HepG2 (cell line): ENCODE measurements around the gene AZU1. TPM values are rescaled to one million over a fixed set of nuclear protein-coding genes. Genes with fewer than 3 reads are reported as not detected.

Experiments
- ATAC-seq: fragments of 200-7000 bp; cut with Tn5 transposase; 3 replicates; pipeline ENCODE4 v1.9.1; 2020; ENCODE audit warnings: mild to moderate bottlenecking, moderate library complexity
- BruUV-seq: library from RNA; stranded (reverse); fragments of 400-500 nt; replicated peaks from 2 replicates; lab custom pipeline; 2021; lab: Mats Ljungman, UMichigan
- CTCF ChIA-PET: fragments of 300-600 bp; formaldehyde crosslinking; extraction: SDS; loops from one replicate; lab custom pipeline; 2021; ENCODE audit warnings: low total read pairs, inconsistent platforms, low intra/inter-chr PET ratio; lab: Yijun Ruan, JAX
- POLR2A ChIA-PET: fragments of 350-600 bp; sonication (Branson Sonifier 250); formaldehyde crosslinking; loops from one replicate; lab custom pipeline; 2020; ENCODE audit warnings: antibody characterized with exemption, inconsistent platforms; lab: Yijun Ruan, JAX
- DNase-seq: peaks from one replicate; pipeline ENCODE4 v3.0.0-alpha.2; 2015; ENCODE audit warnings: low spot score
- FAIRE-seq: peaks from 3 replicates; lab custom pipeline; 2011; peaks lifted over from hg19 to GRCh38; lab: Jason Lieb, UNC
- H2AFZ ChIP-seq: one replicate; pipeline ENCODE4 v1.6.1; 2011; ENCODE audit warnings: low read length, inconsistent platforms
- H3K27ac ChIP-seq: fragments of 300-600 bp; 3 replicates; pipeline ENCODE4 v1.8.0; 2011; ENCODE audit warnings: mixed run types, mild to moderate bottlenecking, mixed read lengths, low read length, inconsistent platforms; ENCODE audit not compliant: insufficient read depth; ENCODE audit errors: extremely low read length
- H3K27me3 ChIP-seq, 2 experiments: fragments of 200-600 bp in 1 of 2; 2 replicates in 1 of 2; 3 replicates in 1 of 2; pipeline versions ENCODE4 v1.6.0 to v1.8.0; 2011; ENCODE audit warnings: low read length in 2 of 2, mild to moderate bottlenecking in 2 of 2, moderate library complexity in 2 of 2, inconsistent platforms in 1 of 2; ENCODE audit not compliant: insufficient read depth in 2 of 2, control insufficient read depth in 1 of 2
- H3K36me3 ChIP-seq, 2 experiments: fragments of 200-600 bp in 1 of 2; replicated peaks in 1 of 2; 2 replicates in 1 of 2; 3 replicates in 1 of 2; pipeline versions ENCODE4 v1.5.1 to v1.8.0; 2011; ENCODE audit warnings: low read length in 2 of 2, inconsistent platforms in 1 of 2; ENCODE audit not compliant: insufficient read depth in 2 of 2, control insufficient read depth in 1 of 2
- H3K4me1 ChIP-seq: 2 replicates; pipeline ENCODE4 v1.5.1; 2012; ENCODE audit warnings: low read length, inconsistent platforms; ENCODE audit not compliant: insufficient read depth
- H3K4me2 ChIP-seq: 2 replicates; pipeline ENCODE4 v1.6.0; 2011; ENCODE audit warnings: low read depth, low read length, inconsistent platforms
- H3K4me3 ChIP-seq, 3 experiments: fragments of 200-600 bp in 1 of 3; sonication (generic), shearing (Covaris generic) in 1 of 3; replicated peaks in 1 of 3; 2 replicates each; pipeline ENCODE4 v1.5.1; 2011 to 2016; ENCODE audit warnings: low read length in 3 of 3, inconsistent platforms in 2 of 3, low read depth in 2 of 3, mild to moderate bottlenecking in 2 of 3, control low read depth in 1 of 3, mixed read lengths in 1 of 3; ENCODE audit not compliant: insufficient read depth in 1 of 3
- H3K79me2 ChIP-seq: one replicate; pipeline ENCODE4 v1.6.1; 2011; ENCODE audit warnings: low read length, inconsistent platforms; ENCODE audit not compliant: insufficient read depth
- H3K9ac ChIP-seq: 2 replicates; pipeline ENCODE4 v1.6.0; 2011; ENCODE audit warnings: mild to moderate bottlenecking, low read depth, low read length, inconsistent platforms; ENCODE audit not compliant: insufficient read depth
- H3K9me3 ChIP-seq: 2 replicates; pipeline ENCODE4 v1.5.1; 2012; ENCODE audit warnings: mild to moderate bottlenecking, low read length
- H4K20me1 ChIP-seq: 2 replicates; pipeline ENCODE4 v1.6.0; 2011; ENCODE audit warnings: inconsistent platforms, mild to moderate bottlenecking, low read length, moderate library complexity; ENCODE audit not compliant: insufficient read depth
- ATRX ChIP-seq: sonication (generic); formaldehyde crosslinking; IDR thresholded peaks from 2 replicates; pipeline ENCODE4 v1.4.0; 2020; ENCODE audit warnings: missing genetic modification reagents, borderline replicate concordance
- ETV5 ChIP-seq: IDR thresholded peaks from 2 replicates; pipeline ENCODE4 v1.6.1; 2018; ENCODE audit warnings: missing biosample characterization, missing genetic modification reagents, inconsistent platforms, borderline replicate concordance
- HHEX ChIP-seq: IDR thresholded peaks from 2 replicates; pipeline ENCODE4 v1.6.1; 2016; ENCODE audit warnings: control low read depth
- MYC ChIP-seq: sonication (generic); formaldehyde crosslinking; IDR thresholded peaks from 2 replicates; pipeline ENCODE4 v1.9.0; 2021; ENCODE audit warnings: missing genetic modification reagents, borderline replicate concordance
- PCBP1 ChIP-seq: fragments of 200-400 bp; formaldehyde crosslinking; IDR thresholded peaks from 2 replicates; pipeline ENCODE4 v1.6.1; 2017; ENCODE audit warnings: mild to moderate bottlenecking, low read depth, low read length, borderline replicate concordance
- POLR2AphosphoS5 ChIP-seq: IDR thresholded peaks from 2 replicates; pipeline ENCODE4 v1.6.1; 2012; ENCODE audit warnings: low read depth, low read length
- RAD21 ChIP-seq: fragments of 450-650 bp; formaldehyde crosslinking; IDR thresholded peaks from 2 replicates; pipeline ENCODE4 v1.5.0; 2020; ENCODE audit warnings: mild to moderate bottlenecking
- RAD51 ChIP-seq: fragments of 450-650 bp; IDR thresholded peaks from 2 replicates; pipeline ENCODE4 v1.6.1; 2016; ENCODE audit warnings: borderline replicate concordance
- RBFOX2 ChIP-seq: fragments of 200-400 bp; formaldehyde crosslinking; IDR thresholded peaks from 2 replicates; pipeline ENCODE4 v1.6.1; 2017; ENCODE audit warnings: low read depth, mild to moderate bottlenecking, low read length
- REPIN1 ChIP-seq: sonication (generic); formaldehyde crosslinking; IDR thresholded peaks from 2 replicates; pipeline ENCODE4 v1.8.0; 2022; ENCODE audit warnings: missing genetic modification reagents, low read depth, mild to moderate bottlenecking, borderline replicate concordance
- SMAD3 ChIP-seq: sonication (generic); formaldehyde crosslinking; IDR thresholded peaks from 2 replicates; pipeline ENCODE4 v1.4.0; 2020; ENCODE audit warnings: missing genetic modification reagents
- SUZ12 ChIP-seq: fragments of 150-350 bp; IDR thresholded peaks from 2 replicates; pipeline ENCODE4 v1.6.1; 2014; ENCODE audit warnings: low read depth, low read length
- ZBTB7A ChIP-seq: sonication (generic); formaldehyde crosslinking; IDR thresholded peaks from 2 replicates; pipeline ENCODE4 v1.8.0; 2022; ENCODE audit warnings: mild to moderate bottlenecking, missing genetic modification reagents
- ZNF253 ChIP-seq: sonication (generic); formaldehyde crosslinking; IDR thresholded peaks from 2 replicates; pipeline ENCODE4 v1.8.0; 2022; ENCODE audit warnings: mild to moderate bottlenecking, missing genetic modification reagents, borderline replicate concordance
- ZNF484 ChIP-seq: sonication (generic); formaldehyde crosslinking; IDR thresholded peaks from 2 replicates; pipeline ENCODE4 v1.5.1; 2020; ENCODE audit warnings: mild to moderate bottlenecking, low read depth, missing genetic modification reagents, borderline replicate concordance
- ZNF652 ChIP-seq: IDR thresholded peaks from 2 replicates; pipeline ENCODE4 v1.6.1; 2016; ENCODE audit warnings: low read depth, borderline replicate concordance
- ZNF674 ChIP-seq: sonication (generic); formaldehyde crosslinking; IDR thresholded peaks from 2 replicates; pipeline ENCODE4 v1.5.0; 2020; ENCODE audit warnings: low read depth, mild to moderate bottlenecking, missing genetic modification reagents
- WGBS: methylation state at CpG from one replicate; pipeline ENCODE4 v1.1.6; 2017; ENCODE audit warnings: low lambda C conversion rate; 5-methylcytosine and 5-hydroxymethylcytosine counted together
- in situ Hi-C: cut with HindIII; loops from 2 replicates; pipeline ENCODE4 v1.10.0; 2017; ENCODE audit warnings: low pct_unique_long_range_greater_than_20kb; ENCODE audit not compliant: extremely low pct_ligation_motif_present
- intact Hi-C: fragments of 100-400 bp; cut with micrococcal nuclease; formaldehyde crosslinking; loops from one replicate; pipeline ENCODE4 v1.10.0; 2022; ENCODE audit not compliant: unreplicated experiment
- polyA plus RNA-seq, 8 experiments: library from polyadenylated mRNA; depleted of rRNA in 3 of 8; stranded (reverse) in 7 of 8; unstranded in 1 of 8; fragments of >200 nt; fragmentation: Illumina TruSeq in 4 of 8; extraction: Trizol in 4 of 8; gene quantifications; 2 replicates each; pipeline versions ENCODE4 v1.2.1 to v1.2.3, GENCODE V29; 2011 to 2016; ENCODE audit warnings: low read depth in 4 of 8, missing spikeins in 1 of 8, mixed read lengths in 1 of 8; ENCODE audit not compliant: insufficient read depth in 1 of 8
- total RNA-seq, 5 experiments: library from RNA; depleted of rRNA; stranded (reverse); fragments of >200 nt; fragmentation: Illumina TruSeq; extraction: Trizol; gene quantifications; 2 replicates each; pipeline ENCODE4 v1.2.3, GENCODE V29; 2016; ENCODE audit warnings: low read depth in 1 of 5
- TF ChIP-seq, protein P1 (sequence below): sonication (generic); formaldehyde crosslinking; IDR thresholded peaks from 2 replicates; pipeline ENCODE4 v1.4.0; 2020; ENCODE audit warnings: missing genetic modification reagents
- TF ChIP-seq, protein P2 (sequence below): sonication (generic); formaldehyde crosslinking; IDR thresholded peaks from 2 replicates; pipeline ENCODE4 v1.4.0; 2020; ENCODE audit warnings: missing genetic modification reagents
- TF ChIP-seq, protein P3 (sequence below): sonication (generic); formaldehyde crosslinking; IDR thresholded peaks from 2 replicates; pipeline ENCODE4 v1.4.0; 2020; ENCODE audit warnings: missing genetic modification reagents, mild to moderate bottlenecking, borderline replicate concordance

AZU1 gene
- total and polyA plus RNA-seq, 2 of the 13 experiments (the other 11 are each of a cell fraction or from before 2014, with no cell fraction given), result not detected

DNA sequence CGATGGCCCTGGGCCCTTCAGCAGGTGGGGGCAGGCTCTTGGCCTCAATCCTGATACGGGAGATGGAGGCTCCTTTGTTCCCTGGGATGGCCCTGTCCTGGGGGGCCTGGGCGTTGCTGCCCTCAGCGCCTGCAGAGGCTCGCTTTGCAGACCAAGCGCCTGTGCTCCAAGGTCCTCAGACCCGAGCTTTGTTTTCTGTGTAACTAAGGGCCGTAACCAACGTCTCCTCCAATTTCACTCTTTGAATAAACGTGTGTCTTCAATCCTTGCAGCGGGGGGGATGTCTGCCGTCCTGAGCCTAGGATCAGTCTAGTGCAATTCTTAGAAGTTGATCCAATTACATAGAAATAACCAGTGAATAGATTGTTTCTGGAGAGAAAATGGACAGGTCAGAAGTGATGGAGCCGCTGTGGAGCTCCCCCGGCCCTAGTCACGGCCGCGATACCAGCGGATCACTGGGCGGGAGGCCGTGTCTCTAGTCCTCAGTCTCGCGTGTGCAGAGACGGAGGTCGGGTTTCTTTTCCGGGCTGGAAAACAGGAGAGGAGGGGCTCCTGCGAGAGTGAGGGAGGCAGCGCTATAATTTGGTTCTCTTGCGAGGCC lies 25.0 kb upstream of the AZU1 start (continued):
- TF ChIP-seq ZNF652 (CRISPR knock-in tag), result no peak
- no peak for TF ChIP-seq SMAD3 (CRISPR knock-in tag)
- 0 out of 2 replicates have a peak, but pooled peaks have one; percentile 18 for TF ChIP-seq POLR2AphosphoS5
- TF ChIP-seq, protein P1, sequence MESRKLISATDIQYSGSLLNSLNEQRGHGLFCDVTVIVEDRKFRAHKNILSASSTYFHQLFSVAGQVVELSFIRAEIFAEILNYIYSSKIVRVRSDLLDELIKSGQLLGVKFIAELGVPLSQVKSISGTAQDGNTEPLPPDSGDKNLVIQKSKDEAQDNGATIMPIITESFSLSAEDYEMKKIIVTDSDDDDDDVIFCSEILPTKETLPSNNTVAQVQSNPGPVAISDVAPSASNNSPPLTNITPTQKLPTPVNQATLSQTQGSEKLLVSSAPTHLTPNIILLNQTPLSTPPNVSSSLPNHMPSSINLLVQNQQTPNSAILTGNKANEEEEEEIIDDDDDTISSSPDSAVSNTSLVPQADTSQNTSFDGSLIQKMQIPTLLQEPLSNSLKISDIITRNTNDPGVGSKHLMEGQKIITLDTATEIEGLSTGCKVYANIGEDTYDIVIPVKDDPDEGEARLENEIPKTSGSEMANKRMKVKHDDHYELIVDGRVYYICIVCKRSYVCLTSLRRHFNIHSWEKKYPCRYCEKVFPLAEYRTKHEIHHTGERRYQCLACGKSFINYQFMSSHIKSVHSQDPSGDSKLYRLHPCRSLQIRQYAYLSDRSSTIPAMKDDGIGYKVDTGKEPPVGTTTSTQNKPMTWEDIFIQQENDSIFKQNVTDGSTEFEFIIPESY (CRISPR knock-in tag), result peak; percentile 64; the same call in 1 of the 2 replicates
- TF ChIP-seq REPIN1, result no peak
- TF ChIP-seq, protein P2, sequence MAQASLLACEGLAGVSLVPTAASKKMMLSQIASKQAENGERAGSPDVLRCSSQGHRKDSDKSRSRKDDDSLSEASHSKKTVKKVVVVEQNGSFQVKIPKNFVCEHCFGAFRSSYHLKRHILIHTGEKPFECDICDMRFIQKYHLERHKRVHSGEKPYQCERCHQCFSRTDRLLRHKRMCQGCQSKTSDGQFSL (CRISPR knock-in tag), result 0 out of 2 replicates have a peak, but pooled peaks have one; percentile 51
- no peak for TF ChIP-seq HHEX (CRISPR knock-in tag)

DNA sequence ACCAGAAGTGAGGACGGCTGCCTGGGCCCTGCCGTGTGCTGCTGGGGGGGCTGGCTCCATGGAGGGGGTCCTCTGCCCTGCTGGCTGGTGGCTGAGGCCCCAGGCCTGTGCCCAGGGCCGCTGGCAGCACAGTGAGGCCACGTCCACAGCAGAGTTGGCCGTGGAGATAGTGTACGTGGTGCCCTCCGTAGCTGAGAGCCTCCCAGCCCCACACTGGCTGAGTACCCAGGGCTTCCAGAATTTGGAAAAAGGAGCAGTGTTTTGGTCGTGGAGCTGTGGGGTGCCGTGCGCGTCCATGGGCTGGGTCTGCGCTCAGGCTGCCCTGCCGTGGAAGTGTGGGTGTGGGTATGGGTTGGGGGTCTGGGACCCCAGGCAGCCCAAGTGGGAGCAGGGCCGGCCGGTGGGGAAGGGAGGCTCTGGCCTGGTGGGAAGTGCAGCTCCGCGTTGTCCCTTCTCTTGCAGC lies 24.5 kb upstream of the AZU1 start:
- Histone ChIP-seq H3K27me3 (no peaks in the 10 kb centered on the region; a peak in 1 of 5 replicates), H3K9me3 (no peaks in the 10 kb centered on the region), H3K27ac (peak overlapping the region; percentile 45), H2AFZ (no peak overlapping the region), H4K20me1 (peaks cover 96% of the 10 kb centered on the region), H3K79me2 (peaks cover 93% of the 10 kb centered on the region), H3K36me3 (peaks cover 47 to 80% of the 10 kb centered on the region in 2 experiments; a peak in 4 of 5 replicates), H3K4me3 (no peak overlapping the region), H3K4me1 (peaks cover 35% of the 10 kb centered on the region), H3K4me2 (no peak overlapping the region), H3K9ac (no peak overlapping the region)
- BruUV-seq, result no TSS peak
- ATAC-seq (no peak), DNase-seq (no peak), FAIRE-seq (no peak)
- intact Hi-C loops (no loop called here), in situ Hi-C loops (no loop called here)
- ChIA-PET CTCF (no interaction called here), POLR2A (no interaction called here)
- 95% methylated on average over 13 of the region's 17 CpGs for WGBS
- no peak for TF ChIP-seq ATRX
- TF ChIP-seq ZBTB7A (CRISPR knock-in tag), result no peak
- TF ChIP-seq, protein P3, sequence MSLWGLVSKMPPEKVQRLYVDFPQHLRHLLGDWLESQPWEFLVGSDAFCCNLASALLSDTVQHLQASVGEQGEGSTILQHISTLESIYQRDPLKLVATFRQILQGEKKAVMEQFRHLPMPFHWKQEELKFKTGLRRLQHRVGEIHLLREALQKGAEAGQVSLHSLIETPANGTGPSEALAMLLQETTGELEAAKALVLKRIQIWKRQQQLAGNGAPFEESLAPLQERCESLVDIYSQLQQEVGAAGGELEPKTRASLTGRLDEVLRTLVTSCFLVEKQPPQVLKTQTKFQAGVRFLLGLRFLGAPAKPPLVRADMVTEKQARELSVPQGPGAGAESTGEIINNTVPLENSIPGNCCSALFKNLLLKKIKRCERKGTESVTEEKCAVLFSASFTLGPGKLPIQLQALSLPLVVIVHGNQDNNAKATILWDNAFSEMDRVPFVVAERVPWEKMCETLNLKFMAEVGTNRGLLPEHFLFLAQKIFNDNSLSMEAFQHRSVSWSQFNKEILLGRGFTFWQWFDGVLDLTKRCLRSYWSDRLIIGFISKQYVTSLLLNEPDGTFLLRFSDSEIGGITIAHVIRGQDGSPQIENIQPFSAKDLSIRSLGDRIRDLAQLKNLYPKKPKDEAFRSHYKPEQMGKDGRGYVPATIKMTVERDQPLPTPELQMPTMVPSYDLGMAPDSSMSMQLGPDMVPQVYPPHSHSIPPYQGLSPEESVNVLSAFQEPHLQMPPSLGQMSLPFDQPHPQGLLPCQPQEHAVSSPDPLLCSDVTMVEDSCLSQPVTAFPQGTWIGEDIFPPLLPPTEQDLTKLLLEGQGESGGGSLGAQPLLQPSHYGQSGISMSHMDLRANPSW (CRISPR knock-in tag), result no peak
- peak; percentile 81 for TF ChIP-seq RBFOX2
- TF ChIP-seq MYC (CRISPR knock-in tag), result no peak
- no peak for TF ChIP-seq ZNF484 (CRISPR knock-in tag)
- TF ChIP-seq SUZ12, result no peak
- TF ChIP-seq ZNF253 (CRISPR knock-in tag), result no peak
- no peak for TF ChIP-seq RAD51
- 0 out of 2 replicates have a peak, but pooled peaks have one; percentile 52 for TF ChIP-seq PCBP1
- no peak for TF ChIP-seq ETV5 (CRISPR knock-in tag)
- TF ChIP-seq ZNF674, result no peak
- TF ChIP-seq RAD21, result peak; percentile 6; the same call in 1 of the 2 replicates
